GM18951 (cell line): ENCODE measurements around the gene GASK1B.

Experiments used
- POLR2A ChIP-seq: IDR thresholded peaks from 4 replicates; pipeline ENCODE4 v1.6.1; 2011; ENCODE audit warnings: mild to moderate bottlenecking; ENCODE audit not compliant: insufficient read length, insufficient read depth; ENCODE audit errors: extremely low read depth
- in situ Hi-C: fragments of 300-500 bp; cut with MboI; formaldehyde crosslinking; loops from one replicate; pipeline ENCODE4 v1.12.0; 2022; ENCODE audit warnings: low sequenced_read_pairs, mixed read lengths, inconsistent platforms; ENCODE audit not compliant: unreplicated experiment

The GASK1B gene

DNA sequence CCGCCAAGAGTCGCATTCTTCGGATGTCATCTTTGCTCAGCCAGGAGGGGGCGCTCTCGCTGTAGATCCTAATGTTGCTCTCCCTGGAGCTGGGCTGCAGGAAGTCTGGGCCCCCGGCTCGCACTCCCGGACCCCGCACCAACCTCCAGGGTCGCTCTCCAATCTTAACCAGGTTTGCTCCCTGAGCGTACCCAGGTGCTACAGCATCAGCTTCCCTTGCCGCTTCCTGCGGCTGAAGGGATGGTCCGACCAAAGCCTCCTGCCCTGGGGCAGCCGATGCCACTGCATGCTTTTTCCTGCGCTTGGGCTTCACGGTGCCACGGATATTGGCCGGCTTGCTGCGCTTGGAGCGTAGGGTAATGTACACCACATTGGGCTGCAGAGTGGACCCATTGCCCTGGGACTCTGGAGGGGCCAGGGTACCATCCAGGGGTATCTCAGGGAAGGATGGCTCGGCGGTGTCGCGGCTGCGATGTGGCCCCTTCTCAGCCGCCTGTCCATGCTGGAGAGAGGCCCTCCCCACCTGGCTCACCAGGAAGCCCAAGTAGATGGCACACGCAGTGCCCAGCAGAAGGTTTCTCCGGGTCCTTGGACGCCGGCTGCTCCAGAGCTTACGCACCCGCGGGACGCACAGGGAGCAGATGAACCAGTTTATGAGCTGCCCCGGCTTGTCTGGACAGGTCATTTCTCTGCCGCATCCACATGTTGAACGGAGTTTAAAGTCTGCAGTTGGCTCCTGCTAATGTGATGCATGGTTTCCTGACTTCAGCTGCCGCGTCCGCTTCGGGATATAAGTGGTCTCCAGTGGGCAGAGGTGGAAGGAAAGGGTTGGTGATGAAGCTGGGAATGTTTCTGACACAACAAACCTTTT lies 1.9 kb downstream of the GASK1B start:
- in situ Hi-C loops = no loop called here
- TF ChIP-seq POLR2A = no peak

DNA sequence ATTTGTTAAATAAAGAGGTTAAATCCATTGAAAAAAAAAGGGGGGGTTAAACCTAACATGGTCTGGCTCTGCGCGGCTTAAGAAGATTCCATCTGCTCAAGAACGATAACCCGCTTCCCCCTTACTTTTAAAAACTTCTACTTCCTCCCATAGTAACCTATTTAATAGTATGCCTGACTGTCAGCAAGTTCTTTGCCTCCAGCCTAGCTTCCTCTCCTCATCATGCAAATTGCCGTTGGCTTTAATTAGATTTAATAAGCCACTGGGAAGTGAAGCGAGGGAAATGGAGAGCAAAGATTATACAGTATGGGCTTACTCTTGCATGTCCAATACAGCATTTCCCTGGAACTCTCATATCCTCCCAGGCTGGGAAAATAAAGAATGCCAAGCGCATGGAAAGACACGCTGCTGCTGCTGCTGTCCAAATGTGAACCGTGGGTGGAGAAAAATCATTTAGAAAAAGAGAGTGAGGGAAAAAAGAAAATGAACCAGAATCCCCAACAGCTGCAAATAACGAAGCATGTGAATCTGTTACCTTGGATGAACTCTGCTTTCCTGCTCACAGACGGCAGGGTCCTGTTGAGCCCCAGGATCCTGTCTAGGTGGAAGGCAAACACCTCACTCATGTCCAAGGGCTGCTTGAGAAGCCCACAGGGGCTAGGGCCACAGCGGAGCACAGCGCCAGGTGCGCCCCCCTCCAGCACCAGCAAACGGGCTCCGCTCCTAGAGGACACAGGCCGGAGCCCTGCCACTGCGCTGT lies 2.7 kb downstream of the GASK1B start:
- no peak for TF ChIP-seq POLR2A
- in situ Hi-C loops = no loop called here

DNA sequence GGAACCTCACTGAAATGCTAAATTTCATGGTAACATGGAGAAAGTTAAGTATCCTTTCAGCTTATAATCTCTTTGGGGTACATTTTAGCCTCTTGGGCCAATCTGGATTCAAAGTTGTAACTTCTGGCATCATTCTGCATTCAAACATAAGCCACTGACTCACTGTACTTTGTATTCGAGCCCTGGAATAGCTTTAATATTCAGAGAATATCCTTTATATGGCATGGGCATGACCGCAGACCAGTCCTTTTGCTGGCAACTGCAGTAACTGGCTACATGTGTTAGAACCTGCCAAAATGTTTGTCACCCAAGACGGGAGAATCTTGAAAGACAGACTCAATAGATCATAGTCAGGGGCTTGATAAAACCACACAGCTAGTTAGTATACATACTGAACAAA lies 3.3 kb downstream of the GASK1B start:
- in situ Hi-C loops = no loop called here
- TF ChIP-seq POLR2A = no peak

DNA sequence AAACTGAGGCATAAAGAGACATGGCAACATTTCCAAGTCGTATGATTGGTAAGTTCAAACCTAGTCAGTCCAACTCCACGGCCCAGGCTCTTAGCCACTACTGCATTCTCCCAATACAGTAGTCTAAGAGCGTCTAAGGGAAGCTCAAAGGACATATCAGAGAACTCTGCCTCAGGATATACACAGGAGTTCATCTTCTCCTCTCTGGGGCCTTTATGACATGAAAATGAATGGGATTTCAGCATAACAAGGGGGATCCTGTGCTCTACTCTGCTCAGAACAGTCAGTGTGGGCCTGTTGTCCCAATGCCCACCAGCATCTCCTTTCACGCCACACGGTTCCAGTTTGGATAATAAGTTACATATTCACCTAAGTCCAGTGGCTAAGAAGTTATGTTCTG lies 4.2 kb downstream of the GASK1B start:
- in situ Hi-C loops = no loop called here
- TF ChIP-seq POLR2A = no peak

DNA sequence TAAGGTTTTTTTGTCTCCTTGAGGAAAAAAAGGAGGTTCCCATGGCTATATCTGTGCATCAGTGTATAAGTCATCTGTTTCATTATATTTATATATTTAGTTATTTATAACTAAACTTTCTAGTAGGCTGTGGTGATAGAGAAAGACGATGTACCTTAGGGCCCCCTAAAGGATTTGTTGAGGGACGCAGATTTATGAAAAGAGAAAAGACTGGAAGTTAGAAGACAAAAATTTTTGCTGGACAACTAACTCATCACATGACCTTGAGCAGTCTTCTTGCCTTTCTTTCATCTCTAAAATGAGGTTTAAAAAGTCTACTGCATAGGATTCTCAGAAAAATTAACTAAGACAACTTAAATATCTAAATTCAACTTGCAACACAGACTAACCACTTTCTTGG lies 6.1 kb downstream of the GASK1B start:
- in situ Hi-C loops = no loop called here
- TF ChIP-seq POLR2A = no peak

DNA sequence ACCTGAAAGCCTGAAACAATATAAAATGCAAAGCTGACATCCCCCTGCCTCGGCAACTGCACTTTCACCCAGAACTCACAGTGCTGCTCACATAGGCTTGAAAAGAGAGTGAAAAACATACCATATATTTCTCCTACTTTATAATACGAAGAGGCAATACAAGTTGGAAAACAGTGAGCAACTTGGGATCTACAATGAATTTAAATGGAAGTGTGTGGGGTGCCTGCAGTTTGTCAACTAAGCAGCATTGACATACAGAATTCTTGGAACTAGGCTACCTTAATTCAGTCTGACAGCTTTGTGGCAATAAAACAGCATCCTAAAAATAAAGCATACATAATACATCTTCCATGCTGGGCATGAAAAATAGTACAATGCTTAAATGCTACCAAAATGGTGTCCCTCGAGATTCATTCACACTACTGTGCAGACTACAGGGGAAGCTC lies 8.0 kb downstream of the GASK1B start:
- in situ Hi-C loops = no loop called here
- no peak for TF ChIP-seq POLR2A

DNA sequence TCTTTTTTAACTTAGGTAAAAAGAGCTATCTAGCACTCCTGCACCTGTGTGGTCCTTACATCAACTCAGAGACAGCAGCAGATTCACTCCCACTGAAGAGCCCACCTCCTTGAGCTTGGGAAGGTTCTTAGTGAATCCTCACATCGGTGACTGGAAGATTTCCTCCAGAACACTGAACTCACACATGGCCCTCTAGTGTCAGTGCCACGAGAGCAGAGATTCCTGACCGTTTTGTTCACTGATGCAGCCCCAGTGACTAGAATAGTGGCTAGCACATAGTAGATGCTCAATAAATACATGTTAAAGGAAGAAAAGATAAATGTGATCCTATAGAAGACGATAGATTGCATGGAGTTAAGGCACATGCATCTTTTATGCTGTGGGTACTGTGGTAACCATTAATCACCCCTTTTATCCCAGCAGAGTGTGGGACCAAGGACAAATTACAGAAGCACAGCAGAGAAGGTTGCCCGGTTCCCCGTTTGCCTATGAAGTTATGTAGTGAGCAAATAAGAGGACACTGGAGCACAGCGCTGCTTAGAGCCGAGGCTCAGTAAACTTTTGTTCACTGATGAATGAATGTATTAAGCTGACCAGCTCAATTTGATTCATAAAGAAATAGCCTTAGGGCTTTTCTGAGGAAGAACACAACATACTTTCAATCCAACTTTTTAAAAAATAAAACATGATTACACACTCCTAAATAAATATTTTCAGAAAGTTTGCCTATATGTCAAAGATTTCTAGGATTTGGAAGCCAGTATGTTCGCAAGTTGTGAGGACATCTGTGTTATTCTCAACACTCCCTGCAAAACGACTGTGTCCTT lies 8.7 kb downstream of the GASK1B start:
- TF ChIP-seq POLR2A = no peak
- in situ Hi-C loops = no loop called here

DNA sequence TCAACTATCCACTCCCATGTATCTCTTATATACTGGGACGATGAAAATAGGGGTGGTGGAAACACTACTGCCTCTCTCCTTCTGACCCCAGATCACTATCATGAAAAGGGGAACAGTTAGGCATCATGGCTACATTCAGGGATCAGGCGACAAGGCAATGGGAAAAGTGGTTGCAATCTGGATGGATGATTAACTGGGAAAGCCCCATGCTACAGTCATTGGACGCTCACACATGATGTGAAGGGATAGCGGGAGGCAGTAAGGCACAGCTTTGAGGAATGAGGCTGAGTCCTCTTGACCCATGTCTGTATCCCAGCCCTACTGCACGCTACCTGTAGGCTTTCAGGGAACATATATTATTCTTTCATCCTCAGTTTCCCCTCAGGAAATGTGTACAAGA lies 10.2 kb downstream of the GASK1B start:
- no peak for TF ChIP-seq POLR2A
- in situ Hi-C loops = no loop called here

DNA sequence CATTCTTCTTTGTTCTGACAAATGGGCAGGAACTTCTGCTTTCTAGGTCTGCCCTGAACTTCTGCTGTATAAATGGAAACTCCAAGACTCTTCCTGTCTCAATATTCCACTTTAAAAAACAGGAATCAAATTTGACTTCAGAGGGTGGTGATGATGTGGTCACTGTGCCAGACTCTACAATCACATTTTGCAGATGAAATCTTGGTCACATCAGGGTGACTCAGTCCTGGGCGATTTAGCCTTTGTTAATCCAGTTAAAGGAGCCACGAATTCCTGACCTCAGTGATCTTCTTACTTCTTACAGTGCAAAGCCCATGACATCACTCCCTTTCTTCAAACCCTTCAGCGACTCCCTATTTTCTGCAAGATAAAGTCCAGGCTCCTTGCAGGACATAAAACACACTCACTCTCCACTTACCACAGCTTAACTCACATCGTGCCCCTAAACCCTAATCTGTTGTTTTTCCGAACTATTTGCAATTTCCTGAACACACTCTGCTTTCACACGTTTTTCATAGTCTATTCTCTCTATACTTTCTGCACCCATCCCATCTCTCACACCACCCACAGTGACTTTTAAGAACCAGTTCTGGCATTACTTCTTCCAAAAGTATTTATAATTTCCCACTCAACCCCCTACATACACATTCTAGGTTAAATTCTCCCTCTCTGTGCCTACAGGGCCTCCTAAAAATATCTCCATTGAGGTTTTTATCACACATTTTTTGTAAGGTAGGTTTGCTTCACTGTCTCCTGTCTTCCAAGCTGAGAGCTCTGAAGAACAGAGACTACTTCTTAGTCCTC lies 11.1 kb downstream of the GASK1B start:
- in situ Hi-C loops = no loop called here
- no peak for TF ChIP-seq POLR2A

DNA sequence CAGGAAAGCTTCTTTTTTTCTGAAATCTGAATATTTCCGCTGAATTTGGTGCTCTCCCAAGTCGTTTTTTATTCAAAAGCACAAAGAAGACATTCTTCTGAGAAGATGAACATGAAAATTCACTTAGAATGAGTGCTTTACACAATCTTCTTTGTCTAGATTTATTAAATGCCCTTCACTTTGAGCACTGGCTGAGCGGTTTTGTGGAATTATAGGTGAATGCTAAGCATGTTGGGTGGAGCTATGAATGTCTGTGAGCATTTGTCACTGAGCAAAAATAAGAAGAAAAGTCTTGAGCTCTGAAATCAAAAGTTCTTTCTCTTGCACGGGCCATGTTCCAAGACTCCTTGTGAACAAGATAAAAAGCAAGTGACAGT lies 13.1 kb downstream of the GASK1B start:
- TF ChIP-seq POLR2A = no peak
- in situ Hi-C loops = no loop called here

DNA sequence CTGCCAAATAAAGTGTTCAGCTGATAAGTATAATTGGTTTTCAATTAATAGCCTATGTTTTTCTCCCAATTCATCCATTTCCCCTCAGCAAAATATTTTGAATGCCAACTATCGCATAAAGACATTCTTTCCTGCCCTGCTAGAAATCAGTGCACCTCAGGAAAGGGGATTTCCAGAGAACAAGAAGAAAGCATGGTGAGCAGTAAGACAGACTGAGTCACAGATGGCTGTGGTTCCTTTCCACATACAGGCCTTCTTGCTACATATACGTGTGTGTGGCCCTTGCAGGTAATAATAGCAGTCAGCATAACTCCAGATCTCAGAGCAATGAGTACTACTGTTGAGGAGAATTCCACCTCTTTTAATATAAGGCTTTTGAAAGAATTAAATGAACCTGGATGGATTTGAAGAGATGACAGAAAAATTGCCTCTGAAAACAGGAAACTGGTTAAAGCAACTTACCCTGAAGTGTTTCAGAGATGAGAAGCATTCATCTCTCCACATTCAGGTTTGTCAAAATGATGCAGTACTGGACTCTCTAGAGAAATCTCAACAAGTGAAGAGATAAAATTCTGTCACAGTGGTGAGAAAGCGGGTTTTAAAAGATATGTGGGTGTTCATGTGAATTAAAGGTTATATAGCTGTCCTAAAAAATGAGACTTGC lies 13.6 kb downstream of the GASK1B start:
- in situ Hi-C loops = no loop called here
- TF ChIP-seq POLR2A = no peak

DNA sequence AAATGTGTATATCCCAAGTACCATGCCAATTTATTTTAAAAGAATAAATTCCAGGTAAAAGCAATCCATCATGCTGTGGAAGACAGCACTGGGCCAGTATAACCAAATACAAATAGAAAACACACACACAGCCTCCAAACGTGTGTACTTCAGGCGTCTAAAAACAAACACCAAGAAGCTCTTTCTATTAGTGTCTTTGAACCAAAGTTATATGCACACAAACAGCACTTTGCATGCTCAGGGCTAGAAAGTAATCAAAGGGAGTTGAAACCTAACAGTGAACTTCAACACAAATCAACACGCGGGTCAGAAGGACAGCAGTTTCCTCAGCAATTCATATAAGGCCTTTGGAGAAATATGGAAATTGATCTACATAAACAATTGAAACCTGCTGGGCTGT lies 15.4 kb downstream of the GASK1B start:
- TF ChIP-seq POLR2A = no peak
- in situ Hi-C loops = no loop called here
